Activated T-helper 1 cell treated with Interleukin-2 at 50 U/mL for 16 hours (primary cell): ENCODE measurements around the gene ATP9A.
"Not testable (repeated sequence)": the region's sequence is repeated elsewhere in the genome, so short reads cannot be mapped to it uniquely, and the experiment has no call there.

Experiments
- DNase-seq: peaks from one replicate; pipeline ENCODE4 v3.0.0-alpha.2; 2020; ENCODE audit warnings: low read depth

ATP9A gene

DNA sequence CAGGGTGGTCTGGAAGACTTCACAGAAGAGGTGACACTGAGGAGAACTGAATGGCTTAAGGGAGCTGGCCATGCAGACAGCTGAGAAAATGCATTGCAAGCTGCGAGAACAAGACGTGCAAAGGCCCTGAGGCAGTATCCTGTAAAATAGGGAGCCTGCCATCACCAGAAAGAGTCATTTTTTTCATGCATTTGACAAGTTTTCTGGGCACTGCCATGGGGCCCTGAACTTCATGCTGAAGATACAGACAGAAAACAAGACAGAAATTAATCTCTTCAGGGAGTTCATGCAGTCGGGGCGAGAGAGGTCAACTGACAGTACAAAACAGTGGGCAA is 196.8 kb downstream of the ATP9A start:
- DNase-seq: no peak

- DNase-seq: no peak
These were observed 197.3 kb downstream of the ATP9A start for GRCh38 chr20:51570739-51571459.

DNA sequence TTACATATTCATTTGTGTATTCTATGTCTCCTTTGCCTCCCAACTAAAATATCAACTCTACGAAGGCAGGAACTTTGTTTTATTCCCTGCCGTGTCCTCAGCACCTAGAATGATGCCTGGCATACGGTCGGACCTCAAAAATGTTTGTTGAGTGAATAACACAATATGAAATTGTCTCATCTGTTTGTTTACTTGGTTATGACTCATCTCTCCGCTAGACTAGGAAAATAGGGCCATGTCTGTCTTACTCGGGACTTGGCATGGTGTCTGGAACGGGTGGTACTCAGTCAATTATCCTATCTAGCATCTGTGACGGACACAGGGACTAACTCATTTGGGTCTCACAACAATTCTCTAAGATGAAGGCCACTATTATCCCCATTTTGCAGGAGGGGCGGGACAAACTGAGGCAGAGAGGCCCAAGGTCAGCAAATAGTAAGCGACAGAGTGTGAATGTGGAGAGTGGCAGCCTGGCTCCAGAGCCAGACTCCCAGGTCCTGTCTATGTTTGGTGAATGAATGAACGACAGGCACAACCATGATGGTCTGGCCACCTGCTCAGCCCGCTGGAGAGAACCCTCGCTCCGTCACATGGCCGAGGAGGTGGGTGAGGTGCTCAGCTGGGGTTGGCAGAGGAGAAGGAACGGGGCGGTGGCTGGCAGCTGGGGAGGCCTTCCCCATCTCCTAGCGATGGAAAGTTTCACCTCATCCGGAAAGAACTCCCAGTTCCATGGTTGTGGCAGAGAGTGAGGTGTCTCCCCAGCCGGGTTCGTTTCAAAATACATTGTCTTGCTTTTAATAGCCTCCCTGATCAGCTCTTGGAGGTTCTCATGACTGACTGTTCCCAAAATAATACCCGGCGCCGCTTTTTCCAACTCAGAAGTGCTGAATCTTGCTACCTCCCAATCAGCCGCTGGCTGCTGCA is 198.1 kb downstream of the ATP9A start:
- no peak for DNase-seq

DNA sequence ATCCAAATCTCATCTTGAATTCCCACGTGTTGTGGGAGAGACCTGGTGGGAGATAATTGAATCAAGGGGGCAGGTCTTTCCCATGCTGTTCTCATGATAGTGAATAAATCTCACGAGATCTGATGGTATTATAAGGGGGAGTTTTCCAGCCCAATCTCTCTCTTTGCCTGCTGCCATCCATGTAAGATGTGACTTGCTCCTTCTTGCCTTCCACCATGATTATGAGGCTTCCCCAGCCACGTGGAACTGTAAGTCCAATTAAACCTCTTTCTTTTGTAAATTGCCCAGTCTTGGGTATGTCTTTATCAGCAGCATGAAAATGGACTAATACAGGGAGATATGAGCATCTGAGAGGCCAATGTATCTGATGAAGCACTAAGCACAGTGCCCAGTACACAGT is 199.7 kb downstream of the ATP9A start:
- not testable (repeated sequence) for DNase-seq

DNA sequence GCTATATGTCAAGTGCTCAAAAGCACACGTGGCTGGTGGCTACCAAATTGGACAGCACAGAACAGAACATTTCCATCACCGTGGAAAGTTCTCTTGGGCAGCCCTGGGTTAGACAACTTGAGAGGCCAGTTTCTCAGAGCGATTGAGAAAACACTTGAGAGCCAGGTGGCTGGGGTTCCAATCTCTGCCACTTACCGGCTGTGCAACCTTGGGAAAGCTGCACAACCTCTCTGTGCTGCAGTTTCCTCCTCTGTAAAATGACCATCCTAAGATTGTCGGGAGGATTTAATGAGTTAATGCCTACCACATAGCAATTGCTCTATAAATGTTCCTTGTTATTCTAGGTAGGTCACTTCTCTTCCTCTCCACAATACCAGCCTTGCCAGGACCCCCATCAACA is 200.6 kb downstream of the ATP9A start:
- no peak for DNase-seq

- no peak for DNase-seq
These were observed 201.6 kb downstream of the ATP9A start for GRCh38 chr20:51566594-51566993.

DNA sequence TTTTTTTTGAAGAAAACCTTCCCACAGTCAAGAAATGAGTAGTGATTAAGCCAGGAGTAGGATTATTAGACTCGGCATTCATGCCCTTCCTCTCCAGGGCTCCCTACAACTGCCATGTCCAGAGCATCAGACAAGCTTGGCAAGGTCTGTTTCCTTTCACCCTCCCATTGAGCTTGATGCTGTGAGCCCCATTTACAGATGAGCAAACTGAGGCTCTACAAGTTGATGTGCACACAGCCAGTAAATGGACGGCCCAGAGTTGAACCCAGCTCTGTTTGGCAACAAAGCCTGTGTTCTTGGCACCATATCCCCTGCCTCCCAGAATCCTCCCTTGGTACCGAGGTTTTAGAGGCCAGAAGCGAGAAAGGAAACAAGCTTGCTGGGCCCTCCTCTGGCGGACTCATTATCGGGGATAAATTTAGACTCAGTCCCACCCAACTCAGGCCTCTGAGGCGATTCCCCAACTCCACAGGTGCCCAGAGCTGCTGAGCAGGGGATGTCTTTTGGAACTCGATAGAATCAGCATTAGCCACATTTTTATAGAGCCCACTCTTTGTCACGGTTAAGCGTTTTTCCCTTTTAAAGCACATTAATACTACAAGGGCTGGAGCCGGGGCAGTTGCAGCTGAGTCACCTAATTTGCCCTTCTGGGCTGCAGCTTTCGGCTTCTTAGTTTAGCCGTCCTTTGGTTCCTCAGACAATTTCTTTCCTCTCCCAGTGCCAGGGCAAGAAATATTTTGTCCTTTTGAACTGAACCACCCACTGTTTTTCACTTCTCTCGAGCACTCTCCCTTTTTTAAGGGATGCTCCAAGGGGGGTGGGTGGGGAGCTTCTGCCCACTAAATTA is 202.7 kb downstream of the ATP9A start:
- DNase-seq: no peak

GRCh38 chr20:51563486-51564332 is 204.5 kb downstream of the ATP9A start:
- no peak for DNase-seq

GRCh38 chr20:51563174-51563485 is 205.1 kb downstream of the ATP9A start:
- no peak for DNase-seq

- no peak for DNase-seq
These were observed 205.6 kb downstream of the ATP9A start for GRCh38 chr20:51562332-51563173.

GRCh38 chr20:51562027-51562331 is 206.2 kb downstream of the ATP9A start:
- DNase-seq: no peak

- no peak for DNase-seq
These were observed 207.5 kb downstream of the ATP9A start for GRCh38 chr20:51560550-51561307.

DNA sequence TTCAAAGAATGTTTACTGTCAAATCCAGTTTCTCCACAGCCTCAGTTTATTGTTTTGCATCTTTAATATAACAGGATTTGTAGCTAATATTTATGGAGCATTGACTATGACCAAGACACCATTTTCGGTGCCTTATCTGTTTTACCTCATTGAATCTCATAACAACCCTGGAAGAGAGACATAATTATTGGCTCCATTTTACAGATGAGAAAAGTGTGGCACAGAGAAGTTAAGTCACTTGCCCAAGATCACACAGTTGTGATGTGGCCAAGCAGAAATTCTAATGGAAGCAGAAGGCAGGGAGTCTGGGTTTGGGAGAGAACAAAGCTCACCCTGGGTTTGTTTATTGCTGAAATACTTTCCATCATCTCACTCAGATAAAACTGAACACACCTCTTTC is 208.1 kb downstream of the ATP9A start:
- no peak for DNase-seq

- DNase-seq: no peak
These were observed 213.5 kb downstream of the ATP9A start for GRCh38 chr20:51554538-51555165.

DNA sequence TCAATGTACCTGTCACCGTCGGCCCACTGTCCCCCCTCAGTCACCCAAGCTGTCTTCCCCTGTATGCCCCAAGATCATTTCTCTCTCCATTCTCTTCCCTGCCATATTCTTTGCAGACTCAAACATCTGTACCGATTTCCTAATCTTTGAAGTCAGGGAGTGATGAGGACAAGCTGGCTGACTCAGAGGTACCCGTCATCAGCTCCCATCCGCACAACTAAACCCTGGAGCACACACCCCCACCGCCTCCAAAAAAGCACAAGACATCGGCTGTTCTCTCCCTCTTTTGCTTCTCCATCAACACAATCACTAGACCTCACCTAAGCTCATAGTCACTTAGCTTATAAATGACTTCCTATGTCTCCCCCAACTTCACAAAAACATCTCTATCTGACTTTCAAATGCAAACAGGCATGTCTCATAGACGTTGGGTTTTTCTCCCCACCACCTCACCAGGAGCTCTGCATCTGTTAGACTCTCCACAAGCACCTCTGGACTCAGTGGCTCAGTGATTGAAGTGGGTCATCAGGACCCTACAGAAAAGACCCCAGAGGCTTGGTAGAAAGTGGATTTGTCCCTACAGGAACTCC is 214.2 kb downstream of the ATP9A start:
- DNase-seq: no peak

GRCh38 chr20:51551186-51551585 is 217.0 kb downstream of the ATP9A start:
- no peak for DNase-seq

DNA sequence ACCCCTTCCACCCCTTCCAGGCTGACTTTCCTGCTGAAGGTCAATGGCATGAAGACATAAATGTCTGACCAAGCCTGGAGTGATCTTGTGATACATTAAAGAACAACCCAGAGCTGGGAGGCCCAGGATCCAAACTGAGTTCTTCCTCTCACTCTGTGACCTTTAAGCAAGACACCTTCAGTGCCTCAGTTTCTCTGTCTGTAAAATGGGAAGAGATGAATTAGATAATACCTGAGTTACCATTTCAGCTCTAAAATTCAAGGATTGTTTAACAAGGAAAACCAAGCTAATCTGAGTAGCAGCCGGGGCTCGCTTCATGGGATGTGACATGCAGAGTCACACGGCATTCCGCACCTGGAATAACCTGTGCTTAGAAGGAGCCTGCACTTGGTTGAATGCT is 218.7 kb downstream of the ATP9A start:
- DNase-seq: no peak

DNA sequence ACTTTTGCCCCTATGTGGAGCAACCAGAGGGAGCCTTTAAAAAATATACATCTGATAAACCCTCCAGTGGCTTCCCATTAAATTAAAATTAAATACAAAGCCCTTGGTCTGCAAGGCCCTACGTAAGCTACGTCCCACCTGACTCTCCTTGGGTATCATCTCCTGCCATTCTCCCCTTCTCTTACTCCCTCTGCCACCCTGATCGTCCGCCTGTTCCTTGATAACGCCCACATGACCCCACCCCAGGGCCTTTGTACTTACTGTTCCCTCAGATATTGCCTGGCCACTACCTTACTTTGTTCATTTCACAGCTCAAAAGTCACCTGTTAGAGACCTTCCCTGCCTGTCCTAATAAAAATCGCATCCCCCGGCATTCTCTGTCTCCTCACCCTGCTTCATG is 220.2 kb downstream of the ATP9A start:
- DNase-seq: no peak
